Frontal cortex (tissue), 4 donors: Measurements from ENCODE around the gene EDAR. TPM values are rescaled to one million over a fixed set of nuclear protein-coding genes. Genes with fewer than 3 reads are reported as not detected.

Experiments
- DNase-seq, 2 donors: peaks; one replicate each; pipeline ENCODE4 v3.0.0; 2012; ENCODE audit warnings: low spot score in 2 of 2
- FAIRE-seq: peaks from 2 replicates; lab custom pipeline; 2012; peaks lifted over from hg19 to GRCh38; lab: Jason Lieb, UNC
- total RNA-seq: library from RNA; depleted of rRNA; stranded (reverse); fragments of >200 nt; gene quantifications from one replicate; pipeline ENCODE4 v1.2.3, GENCODE V29; 2014
- donor health status: control.
- donor health status: control.
- donor health status: control.

EDAR gene
- total RNA-seq, 1 donor from 2014 or later = under 0.01 TPM

GRCh38 chr2:108916796-108917421 is 72.1 kb downstream of the EDAR start:
- DNase-seq (peak in 1 of 2 donors; percentile 24), FAIRE-seq (no peak)

- FAIRE-seq = no peak
- no peak for DNase-seq
These were observed 72.8 kb downstream of the EDAR start for GRCh38 chr2:108916122-108916795.

- no peak for DNase-seq
- no peak for FAIRE-seq
These were observed 76.5 kb downstream of the EDAR start for GRCh38 chr2:108912629-108912902.

- DNase-seq = no peak
- FAIRE-seq = no peak
These were observed 77.0 kb downstream of the EDAR start for GRCh38 chr2:108911807-108912628.

GRCh38 chr2:108911401-108911800 is 77.6 kb downstream of the EDAR start:
- FAIRE-seq = no peak
- DNase-seq = no peak

- no peak for FAIRE-seq
- DNase-seq = no peak
These were observed 78.3 kb downstream of the EDAR start for GRCh38 chr2:108910541-108911396.

GRCh38 chr2:108910011-108910431 is 79.0 kb downstream of the EDAR start:
- peak in 1 of 2 donors; percentile 2 for DNase-seq
- no peak for FAIRE-seq

GRCh38 chr2:108909275-108909823 is 79.7 kb downstream of the EDAR start:
- FAIRE-seq = no peak
- peak in 1 of 2 donors; percentile 1 for DNase-seq

- FAIRE-seq (no peak), DNase-seq (no peak)
These were observed 80.3 kb downstream of the EDAR start for GRCh38 chr2:108908713-108909070.

GRCh38 chr2:108907822-108908712 is 81.0 kb downstream of the EDAR start:
- FAIRE-seq (no peak), DNase-seq (no peak)

- no peak for DNase-seq
- no peak for FAIRE-seq
These were observed 82.5 kb downstream of the EDAR start for GRCh38 chr2:108906403-108907077.

GRCh38 chr2:108905906-108906305 is 83.1 kb downstream of the EDAR start:
- no peak for FAIRE-seq
- no peak for DNase-seq

GRCh38 chr2:108905176-108905575 is 83.8 kb downstream of the EDAR start:
- no peak for DNase-seq
- no peak for FAIRE-seq

GRCh38 chr2:108904680-108905079 is 84.3 kb downstream of the EDAR start:
- DNase-seq (no peak), FAIRE-seq (no peak)

- DNase-seq = no peak
- FAIRE-seq = no peak
These were observed 90.5 kb downstream of the EDAR start for GRCh38 chr2:108898315-108899082.

GRCh38 chr2:108896741-108897140 is 92.3 kb downstream of the EDAR start:
- FAIRE-seq = no peak
- no peak for DNase-seq

- DNase-seq (no peak), FAIRE-seq (no peak)
These were observed 93.8 kb downstream of the EDAR start for GRCh38 chr2:108895188-108895587.

GRCh38 chr2:108894766-108895165 is 94.3 kb downstream of the EDAR start:
- FAIRE-seq (no peak), DNase-seq (no peak)
